HepG2 (cell line): ENCODE data around the gene ZMIZ1. TPM values are rescaled to one million over a fixed set of nuclear protein-coding genes. Genes with fewer than 3 reads are reported as not detected.
A peak's percentile ranks its signal among the peaks of the same experiment; 100 is the strongest.

ENCODE experiments used
- GATA4 ChIP-seq: sonication (generic); IDR thresholded peaks from 2 replicates; pipeline ENCODE4 v1.6.1; 2016; ENCODE audit warnings: antibody characterized with exemption, low read depth, borderline replicate concordance
- GLMP ChIP-seq: sonication (generic); formaldehyde crosslinking; IDR thresholded peaks from 2 replicates; pipeline ENCODE4 v1.9.0; 2021; ENCODE audit warnings: missing genetic modification reagents, mild to moderate bottlenecking, borderline replicate concordance
- GRHL1 ChIP-seq: sonication (generic); formaldehyde crosslinking; conservative IDR thresholded peaks from 2 replicates; pipeline ENCODE4 v1.8.0; 2022; ENCODE audit warnings: missing genetic modification reagents
- HNRNPK ChIP-seq: fragments of 200-400 bp; formaldehyde crosslinking; IDR thresholded peaks from 2 replicates; pipeline ENCODE4 v1.6.1; 2018; ENCODE audit warnings: low read length, low read depth, moderate library complexity, mild to moderate bottlenecking; ENCODE audit not compliant: poor library complexity, severe bottlenecking
- SKI ChIP-seq: fragments of 450-650 bp; IDR thresholded peaks from one replicate; pipeline ENCODE4 v1.6.1; 2018; ENCODE audit warnings: mild to moderate bottlenecking; ENCODE audit not compliant: partially characterized antibody
- TCF12 ChIP-seq, 2 experiments: fragments of 450-650 bp in 1 of 2; sonication (generic) in 1 of 2; formaldehyde crosslinking in 1 of 2; IDR thresholded peaks; 2 replicates each; pipeline versions ENCODE4 v1.6.1 to v1.8.0; 2017 to 2022; ENCODE audit warnings: antibody characterized with exemption in 1 of 2, mild to moderate bottlenecking in 1 of 2, missing genetic modification reagents in 1 of 2, moderate library complexity in 1 of 2
- TCF7L2 ChIP-seq: IDR thresholded peaks from 2 replicates; pipeline ENCODE4 v1.6.1; 2011; ENCODE audit warnings: mild to moderate bottlenecking, low read depth, low read length, moderate library complexity
- U2AF2 ChIP-seq: fragments of 200-400 bp; formaldehyde crosslinking; IDR thresholded peaks from 2 replicates; pipeline ENCODE4 v1.6.1; 2017; ENCODE audit warnings: low read depth, mild to moderate bottlenecking, low read length
- UBTF ChIP-seq: sonication (generic); formaldehyde crosslinking; IDR thresholded peaks from 2 replicates; pipeline ENCODE4 v1.4.0; 2020; ENCODE audit warnings: mild to moderate bottlenecking, missing genetic modification reagents
- ZFX ChIP-seq: sonication (generic); formaldehyde crosslinking; IDR thresholded peaks from 2 replicates; pipeline ENCODE4 v1.4.0; 2020; ENCODE audit warnings: mild to moderate bottlenecking, low read depth, missing genetic modification reagents, moderate library complexity
- ZNF136 ChIP-seq: sonication (generic); formaldehyde crosslinking; IDR thresholded peaks from 2 replicates; pipeline ENCODE4 v1.8.1; 2022; ENCODE audit warnings: low read depth, mild to moderate bottlenecking, moderate library complexity, missing genetic modification reagents
- ZNF451 ChIP-seq: sonication (generic); formaldehyde crosslinking; IDR thresholded peaks from 2 replicates; pipeline ENCODE4 v1.5.0; 2020; ENCODE audit warnings: mild to moderate bottlenecking, missing genetic modification reagents
- ZNF674 ChIP-seq: sonication (generic); formaldehyde crosslinking; IDR thresholded peaks from 2 replicates; pipeline ENCODE4 v1.5.0; 2020; ENCODE audit warnings: low read depth, mild to moderate bottlenecking, missing genetic modification reagents
- ZNF768 ChIP-seq: sonication (generic); formaldehyde crosslinking; IDR thresholded peaks from 2 replicates; pipeline ENCODE4 v1.4.0; 2020; ENCODE audit warnings: missing genetic modification reagents
- polyA plus RNA-seq, 8 experiments: library from polyadenylated mRNA; depleted of rRNA in 3 of 8; stranded (reverse) in 7 of 8; unstranded in 1 of 8; fragments of >200 nt; fragmentation: Illumina TruSeq in 4 of 8; extraction: Trizol in 4 of 8; gene quantifications; 2 replicates each; pipeline versions ENCODE4 v1.2.1 to v1.2.3, GENCODE V29; 2011 to 2016; ENCODE audit warnings: low read depth in 4 of 8, missing spikeins in 1 of 8, mixed read lengths in 1 of 8; ENCODE audit not compliant: insufficient read depth in 1 of 8
- total RNA-seq, 5 experiments: library from RNA; depleted of rRNA; stranded (reverse); fragments of >200 nt; fragmentation: Illumina TruSeq; extraction: Trizol; gene quantifications; 2 replicates each; pipeline ENCODE4 v1.2.3, GENCODE V29; 2016; ENCODE audit warnings: low read depth in 1 of 5
- TF ChIP-seq, protein P1 (sequence below): sonication (generic); formaldehyde crosslinking; IDR thresholded peaks from 2 replicates; pipeline ENCODE4 v1.9.0; 2022; ENCODE audit warnings: missing genetic modification reagents, mild to moderate bottlenecking, borderline replicate concordance
- TF ChIP-seq, protein P2 (sequence below): IDR thresholded peaks from 2 replicates; pipeline ENCODE4 v1.6.1; 2016
- TF ChIP-seq, protein P3 (sequence below): IDR thresholded peaks from 2 replicates; pipeline ENCODE4 v1.6.1; 2016; ENCODE audit warnings: low read depth, control low read depth

ZMIZ1 gene
- total and polyA plus RNA-seq, 2 of the 13 experiments (the other 11 are each of a cell fraction or from before 2014, with no cell fraction given): 5.3 to 10.2 TPM

- TF ChIP-seq ZNF451 (CRISPR knock-in tag) (no peak), GRHL1 (no peak), ZFX (CRISPR knock-in tag) (peak; percentile 34; the same call in 1 of the 2 replicates), UBTF (CRISPR knock-in tag) (peak; percentile 37; the same call in 1 of the 2 replicates), ZNF674 (CRISPR knock-in tag) (no peak), ZNF136 (CRISPR knock-in tag) (no peak), GATA4 (no peak), TCF12 (IDR thresholded peaks at IDR 0.05) (no peak), TCF12 (CRISPR knock-in tag; IDR thresholded peaks at IDR 0.05) (no peak), TCF7L2 (no peak), SKI (no peak), HNRNPK (no peak), GLMP (CRISPR knock-in tag) (no peak), U2AF2 (no peak), ZNF768 (peak; percentile 99)
- TF ChIP-seq, protein P1, sequence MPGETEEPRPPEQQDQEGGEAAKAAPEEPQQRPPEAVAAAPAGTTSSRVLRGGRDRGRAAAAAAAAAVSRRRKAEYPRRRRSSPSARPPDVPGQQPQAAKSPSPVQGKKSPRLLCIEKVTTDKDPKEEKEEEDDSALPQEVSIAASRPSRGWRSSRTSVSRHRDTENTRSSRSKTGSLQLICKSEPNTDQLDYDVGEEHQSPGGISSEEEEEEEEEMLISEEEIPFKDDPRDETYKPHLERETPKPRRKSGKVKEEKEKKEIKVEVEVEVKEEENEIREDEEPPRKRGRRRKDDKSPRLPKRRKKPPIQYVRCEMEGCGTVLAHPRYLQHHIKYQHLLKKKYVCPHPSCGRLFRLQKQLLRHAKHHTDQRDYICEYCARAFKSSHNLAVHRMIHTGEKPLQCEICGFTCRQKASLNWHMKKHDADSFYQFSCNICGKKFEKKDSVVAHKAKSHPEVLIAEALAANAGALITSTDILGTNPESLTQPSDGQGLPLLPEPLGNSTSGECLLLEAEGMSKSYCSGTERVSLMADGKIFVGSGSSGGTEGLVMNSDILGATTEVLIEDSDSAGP (CRISPR knock-in tag): peak; percentile 21; the same call in 1 of the 2 replicates
- TF ChIP-seq, protein P2, sequence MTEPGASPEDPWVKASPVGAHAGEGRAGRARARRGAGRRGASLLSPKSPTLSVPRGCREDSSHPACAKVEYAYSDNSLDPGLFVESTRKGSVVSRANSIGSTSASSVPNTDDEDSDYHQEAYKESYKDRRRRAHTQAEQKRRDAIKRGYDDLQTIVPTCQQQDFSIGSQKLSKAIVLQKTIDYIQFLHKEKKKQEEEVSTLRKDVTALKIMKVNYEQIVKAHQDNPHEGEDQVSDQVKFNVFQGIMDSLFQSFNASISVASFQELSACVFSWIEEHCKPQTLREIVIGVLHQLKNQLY (CRISPR knock-in tag): no peak
- TF ChIP-seq, protein P3, sequence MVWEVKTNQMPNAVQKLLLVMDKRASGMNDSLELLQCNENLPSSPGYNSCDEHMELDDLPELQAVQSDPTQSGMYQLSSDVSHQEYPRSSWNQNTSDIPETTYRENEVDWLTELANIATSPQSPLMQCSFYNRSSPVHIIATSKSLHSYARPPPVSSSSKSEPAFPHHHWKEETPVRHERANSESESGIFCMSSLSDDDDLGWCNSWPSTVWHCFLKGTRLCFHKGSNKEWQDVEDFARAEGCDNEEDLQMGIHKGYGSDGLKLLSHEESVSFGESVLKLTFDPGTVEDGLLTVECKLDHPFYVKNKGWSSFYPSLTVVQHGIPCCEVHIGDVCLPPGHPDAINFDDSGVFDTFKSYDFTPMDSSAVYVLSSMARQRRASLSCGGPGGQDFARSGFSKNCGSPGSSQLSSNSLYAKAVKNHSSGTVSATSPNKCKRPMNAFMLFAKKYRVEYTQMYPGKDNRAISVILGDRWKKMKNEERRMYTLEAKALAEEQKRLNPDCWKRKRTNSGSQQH (CRISPR knock-in tag): no peak
Measured at GRCh38 chr10:79187121-79187940, 118.6 kb downstream of the ZMIZ1 start (continued).
